ENCODE measurements around the gene CABP2. TPM values are rescaled to one million over a fixed set of nuclear protein-coding genes. Genes with fewer than 3 reads are reported as not detected.

Gene CABP2
- total RNA-seq, 1 experiment from 2014 or later, result not detected

DNA sequence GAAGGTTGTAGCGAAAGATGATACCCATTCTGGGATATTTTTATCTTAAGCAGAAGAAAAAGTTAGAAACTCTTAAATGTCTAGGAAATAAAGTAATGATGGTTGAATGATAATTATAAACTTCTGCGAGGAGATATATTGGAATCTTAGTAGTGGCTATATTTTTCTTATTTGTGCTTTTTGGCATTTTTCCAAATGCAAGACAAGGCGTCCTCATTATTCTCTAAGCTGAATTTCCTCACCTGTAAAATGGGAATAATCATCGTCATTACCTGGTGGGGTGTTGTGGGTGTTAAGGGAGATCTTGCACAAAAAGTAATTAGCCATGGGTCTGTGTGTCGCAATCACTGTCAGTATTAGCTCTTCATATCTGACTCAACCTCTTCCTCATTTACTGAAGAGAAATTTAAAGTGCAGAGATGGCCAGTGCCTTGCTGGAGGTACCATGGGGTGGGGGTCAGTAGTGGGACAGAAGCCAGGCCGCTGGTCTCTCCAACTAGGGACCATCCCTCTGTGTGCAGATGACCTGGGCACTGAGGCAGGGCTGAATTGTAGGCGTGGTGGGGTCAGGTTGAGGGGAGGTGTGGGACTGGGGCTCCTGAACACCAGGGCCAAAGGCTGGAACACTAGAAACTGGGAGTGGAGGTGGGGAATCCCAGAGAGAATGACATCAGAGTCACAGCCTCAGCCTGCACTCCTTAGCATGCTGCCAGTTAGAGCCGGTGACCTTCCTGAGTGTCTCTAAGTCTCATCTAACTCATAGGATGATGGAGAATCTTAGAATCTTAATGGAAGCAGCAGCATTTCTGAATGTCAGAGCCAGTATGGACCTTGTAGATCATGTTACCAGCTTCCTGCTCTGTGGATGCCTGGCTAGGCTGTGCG, 22.2 kb downstream of the CABP2 start:
- H3K4me1 ChIP-seq (ENCODE audit: insufficient read depth, low read length), result peaks cover 14% of the 10 kb centered on the region
- TF ChIP-seq EZH2 (IDR thresholded peaks at IDR 0.05; ENCODE audit: low read length, unreplicated experiment), result no peak
- TF ChIP-seq, protein P1, sequence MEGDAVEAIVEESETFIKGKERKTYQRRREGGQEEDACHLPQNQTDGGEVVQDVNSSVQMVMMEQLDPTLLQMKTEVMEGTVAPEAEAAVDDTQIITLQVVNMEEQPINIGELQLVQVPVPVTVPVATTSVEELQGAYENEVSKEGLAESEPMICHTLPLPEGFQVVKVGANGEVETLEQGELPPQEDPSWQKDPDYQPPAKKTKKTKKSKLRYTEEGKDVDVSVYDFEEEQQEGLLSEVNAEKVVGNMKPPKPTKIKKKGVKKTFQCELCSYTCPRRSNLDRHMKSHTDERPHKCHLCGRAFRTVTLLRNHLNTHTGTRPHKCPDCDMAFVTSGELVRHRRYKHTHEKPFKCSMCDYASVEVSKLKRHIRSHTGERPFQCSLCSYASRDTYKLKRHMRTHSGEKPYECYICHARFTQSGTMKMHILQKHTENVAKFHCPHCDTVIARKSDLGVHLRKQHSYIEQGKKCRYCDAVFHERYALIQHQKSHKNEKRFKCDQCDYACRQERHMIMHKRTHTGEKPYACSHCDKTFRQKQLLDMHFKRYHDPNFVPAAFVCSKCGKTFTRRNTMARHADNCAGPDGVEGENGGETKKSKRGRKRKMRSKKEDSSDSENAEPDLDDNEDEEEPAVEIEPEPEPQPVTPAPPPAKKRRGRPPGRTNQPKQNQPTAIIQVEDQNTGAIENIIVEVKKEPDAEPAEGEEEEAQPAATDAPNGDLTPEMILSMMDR (conservative IDR thresholded peaks at IDR 0.05; ENCODE audit: low read depth, low read length), result no peak
- TF ChIP-seq EZH2phosphoT487 (IDR thresholded peaks at IDR 0.05; ENCODE audit: borderline replicate concordance, low read length), result no peak
- H3K9me2 ChIP-seq (replicated peaks; ENCODE audit: low read length), result no peaks in the 10 kb centered on the region
- H3K9ac ChIP-seq (ENCODE audit: low read length), result no peak overlapping the region
- no peak for DNase-seq
- BruUV-seq (replicated peaks), result no TSS peak
- H3K4me2 ChIP-seq (ENCODE audit: low read length), result no peak overlapping the region
- no peak for ATAC-seq
- H3K4me3 ChIP-seq (ENCODE audit: low read length), result no peak overlapping the region
- H3K27ac ChIP-seq (ENCODE audit: low read length), result no peak overlapping the region
- intact Hi-C loops (cut with micrococcal nuclease), result no loop called here
- POLR2A ChIA-PET (ENCODE audit: unreplicated experiment), result no interaction called here
- CTCF ChIA-PET, result no interaction called here
- H3K9me3 ChIP-seq (ENCODE audit: low read length), result no peaks in the 10 kb centered on the region
- H4K20me1 ChIP-seq (ENCODE audit: low read length), result peaks cover 4% of the 10 kb centered on the region; the same call in 1 of the 2 replicates
- H3K27me3 ChIP-seq (ENCODE audit: low read length), result no peaks in the 10 kb centered on the region
- H2AFZ ChIP-seq (ENCODE audit: low read length), result no peak overlapping the region
- H3K36me3 ChIP-seq (ENCODE audit: low read depth, low read length), result no peaks in the 10 kb centered on the region
- H3K79me2 ChIP-seq (ENCODE audit: low read length), result peaks cover 18% of the 10 kb centered on the region
- H3F3A ChIP-seq (ENCODE audit: low read length, unreplicated experiment), result no peaks in the 10 kb centered on the region

DNA sequence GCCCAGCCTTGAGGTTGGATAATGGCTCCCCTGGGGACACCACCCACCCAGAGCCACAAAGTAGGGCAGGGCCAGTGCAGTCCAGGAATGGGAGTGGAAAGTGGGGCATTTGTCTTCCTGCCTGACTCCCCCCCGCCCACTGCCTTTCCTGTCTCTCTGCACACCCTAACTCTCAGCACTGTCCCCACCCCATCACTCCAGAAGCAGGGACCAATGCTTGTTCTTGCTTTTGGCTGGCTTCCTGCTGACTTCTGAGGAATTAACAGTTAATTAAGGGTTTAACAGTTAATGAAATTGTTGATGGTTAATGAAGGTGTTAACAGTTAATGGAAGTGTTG, 22.8 kb downstream of the CABP2 start:
- no peaks in the 10 kb centered on the region for H3K27me3 ChIP-seq (ENCODE audit: low read length)
- H3K4me3 ChIP-seq (ENCODE audit: low read length), result no peak overlapping the region
- H3K4me2 ChIP-seq (ENCODE audit: low read length), result no peak overlapping the region
- H3K9me2 ChIP-seq (replicated peaks; ENCODE audit: low read length), result no peaks in the 10 kb centered on the region
- no peak overlapping the region for H2AFZ ChIP-seq (ENCODE audit: low read length)
- ChIA-PET POLR2A (ENCODE audit: unreplicated experiment) (no interaction called here), CTCF (no interaction called here)
- H3F3A ChIP-seq (ENCODE audit: low read length, unreplicated experiment), result no peaks in the 10 kb centered on the region
- H3K36me3 ChIP-seq (ENCODE audit: low read depth, low read length), result no peaks in the 10 kb centered on the region
- no peak overlapping the region for H3K27ac ChIP-seq (ENCODE audit: low read length)
- TF ChIP-seq EZH2phosphoT487 (IDR thresholded peaks at IDR 0.05; ENCODE audit: borderline replicate concordance, low read length) (no peak), EZH2 (IDR thresholded peaks at IDR 0.05; ENCODE audit: low read length, unreplicated experiment) (no peak)
- TF ChIP-seq, protein P1 (conservative IDR thresholded peaks at IDR 0.05; ENCODE audit: low read depth, low read length), result no peak
- no TSS peak for BruUV-seq (replicated peaks)
- H4K20me1 ChIP-seq (ENCODE audit: low read length), result peaks cover 4% of the 10 kb centered on the region; the same call in 1 of the 2 replicates
- H3K9ac ChIP-seq (ENCODE audit: low read length), result no peak overlapping the region
- H3K9me3 ChIP-seq (ENCODE audit: low read length), result no peaks in the 10 kb centered on the region
- H3K4me1 ChIP-seq (ENCODE audit: insufficient read depth, low read length), result peaks cover 9% of the 10 kb centered on the region
- ATAC-seq (no peak), DNase-seq (no peak)
- intact Hi-C loops (cut with micrococcal nuclease), result no loop called here
- H3K79me2 ChIP-seq (ENCODE audit: low read length), result peaks cover 18% of the 10 kb centered on the region

DNA sequence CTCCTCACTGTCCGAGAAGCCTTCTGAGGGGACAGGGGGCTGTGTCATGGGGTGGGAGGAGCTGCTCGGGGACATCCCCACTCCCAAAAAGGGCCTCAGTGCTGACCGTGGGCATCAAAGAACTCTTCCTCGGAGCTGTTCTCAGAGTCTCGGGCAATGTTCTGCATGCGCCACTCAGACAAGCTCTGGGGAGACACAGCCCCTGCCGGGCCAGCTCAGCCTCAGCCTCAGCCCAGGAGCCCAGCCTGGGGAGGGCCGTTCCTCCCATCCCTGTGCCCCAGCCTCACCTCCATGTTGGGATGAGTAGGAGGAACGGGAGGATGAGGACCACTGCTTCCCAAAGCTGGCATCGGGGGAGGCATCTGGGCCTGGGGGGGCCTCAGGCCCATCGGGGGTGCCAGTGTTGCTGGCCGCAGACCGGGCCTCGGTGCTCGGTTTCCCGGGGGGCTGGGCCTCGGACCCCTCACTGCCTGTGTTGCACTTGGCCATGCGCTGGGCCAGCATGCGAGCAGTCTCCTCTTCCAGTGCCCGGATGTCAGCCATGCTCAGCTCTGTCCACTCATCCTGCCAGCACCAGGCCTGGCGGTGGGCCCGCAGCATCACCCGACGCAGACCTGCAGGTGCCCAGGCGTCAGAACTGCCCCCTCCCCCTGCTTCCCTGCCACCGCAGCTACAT, 23.3 kb downstream of the CABP2 start:
- H3F3A ChIP-seq (ENCODE audit: low read length, unreplicated experiment), result no peaks in the 10 kb centered on the region
- no peaks in the 10 kb centered on the region for H3K36me3 ChIP-seq (ENCODE audit: low read depth, low read length)
- TF ChIP-seq EZH2phosphoT487 (IDR thresholded peaks at IDR 0.05; ENCODE audit: borderline replicate concordance, low read length), result no peak
- TF ChIP-seq, protein P1 (conservative IDR thresholded peaks at IDR 0.05; ENCODE audit: low read depth, low read length), result no peak
- DNase-seq, result no peak
- BruUV-seq (replicated peaks), result no TSS peak
- H4K20me1 ChIP-seq (ENCODE audit: low read length), result peaks cover 4% of the 10 kb centered on the region; the same call in 1 of the 2 replicates
- peaks cover 18% of the 10 kb centered on the region for H3K79me2 ChIP-seq (ENCODE audit: low read length)
- H3K9me2 ChIP-seq (replicated peaks; ENCODE audit: low read length), result no peaks in the 10 kb centered on the region
- no peak overlapping the region for H3K9ac ChIP-seq (ENCODE audit: low read length)
- intact Hi-C loops (cut with micrococcal nuclease), result no loop called here
- no peaks in the 10 kb centered on the region for H3K9me3 ChIP-seq (ENCODE audit: low read length)
- peaks cover 6% of the 10 kb centered on the region; the same call in 1 of the 2 replicates for H3K4me1 ChIP-seq (ENCODE audit: insufficient read depth, low read length)
- ChIA-PET CTCF (no interaction called here), POLR2A (ENCODE audit: unreplicated experiment) (no interaction called here)
- no peak overlapping the region for H3K4me2 ChIP-seq (ENCODE audit: low read length)
- no peaks in the 10 kb centered on the region for H3K27me3 ChIP-seq (ENCODE audit: low read length)
- no peak overlapping the region for H2AFZ ChIP-seq (ENCODE audit: low read length)
- no peak overlapping the region for H3K27ac ChIP-seq (ENCODE audit: low read length)
- H3K4me3 ChIP-seq (ENCODE audit: low read length), result no peak overlapping the region
- no peak for ATAC-seq

Measured in PC-3 (cell line).